HepG2 (cell line): Measurements from ENCODE around the gene TMIGD3. TPM values are rescaled to one million over a fixed set of nuclear protein-coding genes. Genes with fewer than 3 reads are reported as not detected.

Experiments
- ATAC-seq: fragments of 200-7000 bp; cut with Tn5 transposase; 3 replicates; pipeline ENCODE4 v1.9.1; 2020; ENCODE audit warnings: mild to moderate bottlenecking, moderate library complexity
- BruUV-seq: library from RNA; stranded (reverse); fragments of 400-500 nt; replicated peaks from 2 replicates; lab custom pipeline; 2021; lab: Mats Ljungman, UMichigan
- CTCF ChIA-PET: fragments of 300-600 bp; formaldehyde crosslinking; extraction: SDS; loops from one replicate; lab custom pipeline; 2021; ENCODE audit warnings: low total read pairs, inconsistent platforms, low intra/inter-chr PET ratio; lab: Yijun Ruan, JAX
- POLR2A ChIA-PET: fragments of 350-600 bp; sonication (Branson Sonifier 250); formaldehyde crosslinking; loops from one replicate; lab custom pipeline; 2020; ENCODE audit warnings: antibody characterized with exemption, inconsistent platforms; lab: Yijun Ruan, JAX
- DNase-seq: peaks from one replicate; pipeline ENCODE4 v3.0.0-alpha.2; 2015; ENCODE audit warnings: low spot score
- FAIRE-seq: peaks from 3 replicates; lab custom pipeline; 2011; peaks lifted over from hg19 to GRCh38; lab: Jason Lieb, UNC
- H2AFZ ChIP-seq: one replicate; pipeline ENCODE4 v1.6.1; 2011; ENCODE audit warnings: low read length, inconsistent platforms
- H3K27ac ChIP-seq: fragments of 300-600 bp; 3 replicates; pipeline ENCODE4 v1.8.0; 2011; ENCODE audit warnings: mixed run types, mild to moderate bottlenecking, mixed read lengths, low read length, inconsistent platforms; ENCODE audit not compliant: insufficient read depth; ENCODE audit errors: extremely low read length
- H3K27me3 ChIP-seq, 2 experiments: fragments of 200-600 bp in 1 of 2; 2 replicates in 1 of 2; 3 replicates in 1 of 2; pipeline versions ENCODE4 v1.6.0 to v1.8.0; 2011; ENCODE audit warnings: low read length in 2 of 2, mild to moderate bottlenecking in 2 of 2, moderate library complexity in 2 of 2, inconsistent platforms in 1 of 2; ENCODE audit not compliant: insufficient read depth in 2 of 2, control insufficient read depth in 1 of 2
- H3K36me3 ChIP-seq, 2 experiments: fragments of 200-600 bp in 1 of 2; replicated peaks in 1 of 2; 2 replicates in 1 of 2; 3 replicates in 1 of 2; pipeline versions ENCODE4 v1.5.1 to v1.8.0; 2011; ENCODE audit warnings: low read length in 2 of 2, inconsistent platforms in 1 of 2; ENCODE audit not compliant: insufficient read depth in 2 of 2, control insufficient read depth in 1 of 2
- H3K4me1 ChIP-seq: 2 replicates; pipeline ENCODE4 v1.5.1; 2012; ENCODE audit warnings: low read length, inconsistent platforms; ENCODE audit not compliant: insufficient read depth
- H3K4me2 ChIP-seq: 2 replicates; pipeline ENCODE4 v1.6.0; 2011; ENCODE audit warnings: low read depth, low read length, inconsistent platforms
- H3K4me3 ChIP-seq, 3 experiments: fragments of 200-600 bp in 1 of 3; sonication (generic), shearing (Covaris generic) in 1 of 3; replicated peaks in 1 of 3; 2 replicates each; pipeline ENCODE4 v1.5.1; 2011 to 2016; ENCODE audit warnings: low read length in 3 of 3, inconsistent platforms in 2 of 3, low read depth in 2 of 3, mild to moderate bottlenecking in 2 of 3, control low read depth in 1 of 3, mixed read lengths in 1 of 3; ENCODE audit not compliant: insufficient read depth in 1 of 3
- H3K79me2 ChIP-seq: one replicate; pipeline ENCODE4 v1.6.1; 2011; ENCODE audit warnings: low read length, inconsistent platforms; ENCODE audit not compliant: insufficient read depth
- H3K9ac ChIP-seq: 2 replicates; pipeline ENCODE4 v1.6.0; 2011; ENCODE audit warnings: mild to moderate bottlenecking, low read depth, low read length, inconsistent platforms; ENCODE audit not compliant: insufficient read depth
- H3K9me3 ChIP-seq: 2 replicates; pipeline ENCODE4 v1.5.1; 2012; ENCODE audit warnings: mild to moderate bottlenecking, low read length
- H4K20me1 ChIP-seq: 2 replicates; pipeline ENCODE4 v1.6.0; 2011; ENCODE audit warnings: inconsistent platforms, mild to moderate bottlenecking, low read length, moderate library complexity; ENCODE audit not compliant: insufficient read depth
- HNF1B ChIP-seq: sonication (generic); formaldehyde crosslinking; IDR thresholded peaks from 2 replicates; pipeline ENCODE4 v1.5.1; 2020; ENCODE audit warnings: mild to moderate bottlenecking, moderate library complexity, missing genetic modification reagents
- HNF4A ChIP-seq: sonication (generic); formaldehyde crosslinking; IDR thresholded peaks from 2 replicates; pipeline ENCODE4 v1.4.0; 2020; ENCODE audit warnings: missing genetic modification reagents
- KDM5A ChIP-seq: fragments of 200-600 bp; sonication (generic); IDR thresholded peaks from 2 replicates; pipeline ENCODE4 v1.7.0; 2018; ENCODE audit warnings: antibody characterized with exemption, mild to moderate bottlenecking, low read length, borderline replicate concordance
- SAFB2 ChIP-seq: sonication (generic); formaldehyde crosslinking; IDR thresholded peaks from 2 replicates; pipeline ENCODE4 v1.5.1; 2020; ENCODE audit warnings: missing genetic modification reagents, low read depth, mild to moderate bottlenecking, borderline replicate concordance
- SPEN ChIP-seq: sonication (generic); formaldehyde crosslinking; IDR thresholded peaks from 2 replicates; pipeline ENCODE4 v1.5.1; 2020; ENCODE audit warnings: low read depth, mild to moderate bottlenecking, missing genetic modification reagents
- TCF7 ChIP-seq: sonication (generic); IDR thresholded peaks from 2 replicates; pipeline ENCODE4 v1.6.1; 2016; ENCODE audit warnings: antibody characterized with exemption, low read depth
- TRAFD1 ChIP-seq: sonication (generic); formaldehyde crosslinking; IDR thresholded peaks from 2 replicates; pipeline ENCODE4 v1.5.1; 2020; ENCODE audit warnings: missing genetic modification reagents, mild to moderate bottlenecking, borderline replicate concordance
- ZBTB10 ChIP-seq: sonication (generic); formaldehyde crosslinking; IDR thresholded peaks from 2 replicates; pipeline ENCODE4 v1.4.0; 2020; ENCODE audit warnings: missing genetic modification reagents, borderline replicate concordance
- ZNF30 ChIP-seq: sonication (generic); formaldehyde crosslinking; IDR thresholded peaks from 2 replicates; pipeline ENCODE4 v1.5.0; 2020; ENCODE audit warnings: mild to moderate bottlenecking, missing genetic modification reagents
- WGBS: methylation state at CpG from one replicate; pipeline ENCODE4 v1.1.6; 2017; ENCODE audit warnings: low lambda C conversion rate; 5-methylcytosine and 5-hydroxymethylcytosine counted together
- in situ Hi-C: cut with HindIII; loops from 2 replicates; pipeline ENCODE4 v1.10.0; 2017; ENCODE audit warnings: low pct_unique_long_range_greater_than_20kb; ENCODE audit not compliant: extremely low pct_ligation_motif_present
- intact Hi-C: fragments of 100-400 bp; cut with micrococcal nuclease; formaldehyde crosslinking; loops from one replicate; pipeline ENCODE4 v1.10.0; 2022; ENCODE audit not compliant: unreplicated experiment
- polyA plus RNA-seq, 8 experiments: library from polyadenylated mRNA; depleted of rRNA in 3 of 8; stranded (reverse) in 7 of 8; unstranded in 1 of 8; fragments of >200 nt; fragmentation: Illumina TruSeq in 4 of 8; extraction: Trizol in 4 of 8; gene quantifications; 2 replicates each; pipeline versions ENCODE4 v1.2.1 to v1.2.3, GENCODE V29; 2011 to 2016; ENCODE audit warnings: low read depth in 4 of 8, missing spikeins in 1 of 8, mixed read lengths in 1 of 8; ENCODE audit not compliant: insufficient read depth in 1 of 8
- total RNA-seq, 5 experiments: library from RNA; depleted of rRNA; stranded (reverse); fragments of >200 nt; fragmentation: Illumina TruSeq; extraction: Trizol; gene quantifications; 2 replicates each; pipeline ENCODE4 v1.2.3, GENCODE V29; 2016; ENCODE audit warnings: low read depth in 1 of 5

TMIGD3 gene
- total and polyA plus RNA-seq, 2 of the 13 experiments (the other 11 are each of a cell fraction or from before 2014, with no cell fraction given), result not detected

GRCh38 chr1:111499026-111499785, 4.2 kb downstream of the TMIGD3 start:
- Histone ChIP-seq H3K4me1 (peaks cover 9% of the 10 kb centered on the region), H3K9ac (no peak overlapping the region), H2AFZ (no peak overlapping the region), H3K27ac (no peak overlapping the region), H3K27me3 (no peaks in the 10 kb centered on the region), H4K20me1 (no peaks in the 10 kb centered on the region), H3K4me3 (no peak overlapping the region), H3K9me3 (no peaks in the 10 kb centered on the region), H3K79me2 (no peaks in the 10 kb centered on the region), H3K4me2 (no peak overlapping the region), H3K36me3 (no peaks in the 10 kb centered on the region)
- BruUV-seq, result no TSS peak
- in situ Hi-C loops (no loop called here), intact Hi-C loops (no loop called here)
- 30% methylated on average over 5 of the region's 5 CpGs for WGBS
- no peak for ATAC-seq
- TF ChIP-seq ZBTB10 (CRISPR knock-in tag), result no peak
- POLR2A ChIA-PET, result interaction anchor here (1.8 kb wide), 1 partner anchor 8 kb away, joined by 5 read pairs; no protein-coding TSS in a partner anchor
- no peak for FAIRE-seq
- no peak for DNase-seq
- CTCF ChIA-PET, result no interaction called here

- BruUV-seq, result no TSS peak
- in situ Hi-C loops, result no loop called here
These were observed 5.8 kb downstream of the TMIGD3 start for GRCh38 chr1:111497592-111497991.

More at GRCh38 chr1:111497592-111497991, 5.8 kb downstream of the TMIGD3 start:
- Histone ChIP-seq H2AFZ (no peak overlapping the region), H3K36me3 (no peaks in the 10 kb centered on the region), H3K27me3 (no peaks in the 10 kb centered on the region), H4K20me1 (no peaks in the 10 kb centered on the region), H3K9me3 (no peaks in the 10 kb centered on the region), H3K4me1 (no peaks in the 10 kb centered on the region), H3K9ac (no peak overlapping the region), H3K79me2 (no peaks in the 10 kb centered on the region), H3K4me3 (no peak overlapping the region), H3K4me2 (no peak overlapping the region), H3K27ac (no peak overlapping the region)
- WGBS, result 61% methylated on average over 5 of the region's 5 CpGs
- ATAC-seq, result no peak
- no peak for FAIRE-seq
- intact Hi-C loops, result no loop called here
- TF ChIP-seq HNF1B (CRISPR knock-in tag) (no peak), KDM5A (no peak), SPEN (CRISPR knock-in tag) (no peak), ZNF30 (CRISPR knock-in tag) (no peak), SAFB2 (CRISPR knock-in tag) (no peak), TCF7 (no peak), TRAFD1 (CRISPR knock-in tag) (no peak), HNF4A (CRISPR knock-in tag) (no peak)
- DNase-seq, result no peak
- CTCF ChIA-PET, result no interaction called here
- POLR2A ChIA-PET, result no interaction called here
